ENCODE results near the gene VPS4B. TPM values are rescaled to one million over a fixed set of nuclear protein-coding genes. Genes with fewer than 3 reads are reported as not detected.

The VPS4B gene
- total RNA-seq (2021) (52.4 and 59.7 TPM in 2 replicates), Bru-seq, nascent RNA (percentile 90 among the genes with signal in this experiment), BruChase-seq, experiment 1, labeled RNA remaining after a 2-hour chase (percentile 89 among the genes with signal in this experiment), BruChase-seq, experiment 2, labeled RNA remaining after a 6-hour chase (percentile 94 among the genes with signal in this experiment)
- long read RNA-seq, transcript VPS4B-201 (11 exons, 3,324 nt): major isoform, 79 of 92 reads
- long read RNA-seq, partial matches to known transcripts: 6 of 92 reads
- long read RNA-seq, other reads (novel, unspliced or antisense): 7 of 92 reads

GRCh38 chr18:63422087-63422863, at the start of gene VPS4B:
Gene VPS4B, minus strand, starts transcription at chr18:63422476. Its CDS starts 217 bp downstream, at chr18:63422259.
- BruUV-seq (replicated peaks): no TSS peak
- Histone ChIP-seq H3K9me2 (ENCODE audit: insufficient read depth) (no peaks in the 10 kb centered on the region), H3K4me1 (replicated peaks; ENCODE audit: insufficient read depth) (peaks cover 26% of the 10 kb centered on the region), H3K27ac (peak within 1 kb of the TSS; percentile 88), H3K79me2 (ENCODE audit: low read depth) (peaks cover 49% of the 10 kb centered on the region), H3K27me3 (ENCODE audit: insufficient read depth, low read depth) (no peaks in the 10 kb centered on the region), H3F3A (ENCODE audit: insufficient read depth, low read depth) (peaks cover 6% of the 10 kb centered on the region), H4K20me1 (ENCODE audit: insufficient read depth) (peaks cover 8% of the 10 kb centered on the region), H3K4me3 (peak within 1 kb of the TSS; percentile 73), H3K36me3 (ENCODE audit: low read depth) (peaks cover 6% of the 10 kb centered on the region), H3K9me3 (ENCODE audit: insufficient read depth, low read depth) (no peaks in the 10 kb centered on the region), H2AFZ (peak within 1 kb of the TSS; percentile 82), H3K4me2 (peak within 1 kb of the TSS; percentile 90)
- ChIA-PET POLR2A (ENCODE audit: unreplicated experiment) (interaction anchor here (0.5 to 1.6 kb wide), 4 partner anchors 54 to 445 kb away, joined by 3 to 11 read pairs (median 4); partner anchors contain the start of gene SERPINB5), CTCF (no interaction called here)
- intact Hi-C loops (cut with micrococcal nuclease; ENCODE audit: unreplicated experiment): loop anchor here (1.0 to 10.0 kb wide), 2 partner anchors 55 to 553 kb away; partner anchors contain the start of genes KDSR and SERPINB8
- peak; percentile 96 to 97 for DNase-seq
- no peak for TF ChIP-seq EZH2 (IDR thresholded peaks at IDR 0.05; ENCODE audit: low read depth)
- no peak for TF ChIP-seq CTCF (conservative IDR thresholded peaks at IDR 0.05)

GRCh38 chr18:63470751-63471150, 48.5 kb upstream of the VPS4B start:
- Histone ChIP-seq H4K20me1 (ENCODE audit: insufficient read depth) (no peaks in the 10 kb centered on the region), H3K4me1 (replicated peaks; ENCODE audit: insufficient read depth) (peaks cover 20% of the 10 kb centered on the region; the same call in 1 of the 2 replicates), H3K79me2 (ENCODE audit: low read depth) (no peaks in the 10 kb centered on the region), H3K4me2 (no peak overlapping the region), H3K36me3 (ENCODE audit: low read depth) (no peaks in the 10 kb centered on the region), H2AFZ (no peak overlapping the region), H3F3A (ENCODE audit: insufficient read depth, low read depth) (peaks cover 10% of the 10 kb centered on the region), H3K9me2 (ENCODE audit: insufficient read depth) (no peaks in the 10 kb centered on the region), H3K9me3 (ENCODE audit: insufficient read depth, low read depth) (no peaks in the 10 kb centered on the region), H3K27me3 (ENCODE audit: insufficient read depth, low read depth) (no peaks in the 10 kb centered on the region), H3K27ac (no peak overlapping the region), H3K4me3 (no peak overlapping the region)
- intact Hi-C loops (cut with micrococcal nuclease; ENCODE audit: unreplicated experiment): no loop called here
- ChIA-PET POLR2A (ENCODE audit: unreplicated experiment) (interaction anchor here (0.7 kb wide), 1 partner anchor 134 kb away, joined by 6 read pairs; no protein-coding TSS in a partner anchor), CTCF (no interaction called here)
- TF ChIP-seq CTCF (conservative IDR thresholded peaks at IDR 0.05) (no peak), EZH2 (IDR thresholded peaks at IDR 0.05; ENCODE audit: low read depth) (no peak)
- no TSS peak for BruUV-seq (replicated peaks)
- DNase-seq: no peak

GRCh38 chr18:63468575-63468974, 46.3 kb upstream of the VPS4B start:
- no peaks in the 10 kb centered on the region for H3K79me2 ChIP-seq (ENCODE audit: low read depth)
- H3K9me3 ChIP-seq (ENCODE audit: insufficient read depth, low read depth): no peaks in the 10 kb centered on the region
- peaks cover 10% of the 10 kb centered on the region for H3F3A ChIP-seq (ENCODE audit: insufficient read depth, low read depth)
- no peaks in the 10 kb centered on the region for H3K36me3 ChIP-seq (ENCODE audit: low read depth)
- TF ChIP-seq EZH2 (IDR thresholded peaks at IDR 0.05; ENCODE audit: low read depth) (no peak), CTCF (conservative IDR thresholded peaks at IDR 0.05) (no peak)
- H3K27me3 ChIP-seq (ENCODE audit: insufficient read depth, low read depth): no peaks in the 10 kb centered on the region
- BruUV-seq (replicated peaks): no TSS peak
- H3K9me2 ChIP-seq (ENCODE audit: insufficient read depth): no peaks in the 10 kb centered on the region
- H3K27ac ChIP-seq: no peak overlapping the region
- H4K20me1 ChIP-seq (ENCODE audit: insufficient read depth): no peaks in the 10 kb centered on the region
- ChIA-PET POLR2A (ENCODE audit: unreplicated experiment) (no interaction called here), CTCF (no interaction called here)
- H3K4me3 ChIP-seq: no peak overlapping the region
- H3K4me2 ChIP-seq: no peak overlapping the region
- intact Hi-C loops (cut with micrococcal nuclease; ENCODE audit: unreplicated experiment): no loop called here
- H3K4me1 ChIP-seq (replicated peaks; ENCODE audit: insufficient read depth): peaks cover 25% of the 10 kb centered on the region; the same call in 1 of the 2 replicates
- DNase-seq: no peak
- H2AFZ ChIP-seq: no peak overlapping the region

Measured in PC-9 (cell line).